GM19239 (cell line): ENCODE results near the gene TRAPPC5.

ENCODE experiments used
- DNase-seq: peaks from one replicate; pipeline ENCODE4 v3.0.0; 2011; ENCODE audit warnings: low spot score; ENCODE audit not compliant: insufficient read length
- FAIRE-seq: peaks from 2 replicates; lab custom pipeline; 2011; peaks lifted over from hg19 to GRCh38; lab: Jason Lieb, UNC

The TRAPPC5 gene

DNA sequence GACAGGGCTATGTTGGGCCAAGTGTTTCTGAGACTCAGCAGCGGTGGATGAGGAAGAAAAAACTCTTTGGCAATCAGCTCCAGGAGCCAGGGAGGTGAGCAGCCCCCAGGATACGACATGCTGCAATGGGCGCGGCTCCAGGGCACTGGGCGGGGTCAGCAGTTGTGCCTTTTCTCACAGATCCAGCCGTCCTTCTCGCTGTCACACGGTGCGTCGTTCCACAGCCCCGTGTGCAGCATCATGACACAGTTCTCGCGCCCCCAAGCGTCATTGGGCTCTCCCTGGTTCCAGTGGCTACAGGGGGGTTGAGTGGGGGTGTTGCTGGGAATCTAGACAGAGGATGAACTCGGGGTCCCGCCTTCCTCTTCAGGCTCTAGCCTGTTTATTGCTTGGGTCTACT, 48.6 kb downstream of the TRAPPC5 start:
- no peak for DNase-seq
- no peak for FAIRE-seq

DNA sequence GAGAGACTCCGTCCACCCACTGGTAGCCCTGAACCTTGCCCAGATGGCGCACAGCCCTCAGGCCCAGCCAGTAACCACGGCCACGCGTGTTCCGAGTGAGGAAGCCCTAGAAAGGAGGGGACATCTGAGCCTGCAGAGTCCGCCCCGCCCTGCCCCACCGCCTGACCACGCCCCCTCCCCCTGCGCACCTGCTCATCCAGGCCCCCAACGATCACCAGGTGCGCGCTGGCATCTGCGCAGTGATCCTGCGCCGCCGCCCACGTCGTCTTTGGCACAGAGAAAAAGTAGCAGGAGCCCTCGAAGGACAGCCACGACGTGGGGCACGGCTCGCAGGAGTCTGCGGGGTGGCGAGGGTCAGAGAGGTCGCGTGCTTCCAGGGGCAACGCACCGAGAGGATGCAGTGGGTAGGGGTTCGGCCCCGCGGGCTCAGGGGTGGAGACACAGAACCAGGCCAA, 49.2 kb downstream of the TRAPPC5 start:
- DNase-seq: no peak
- no peak for FAIRE-seq

DNA sequence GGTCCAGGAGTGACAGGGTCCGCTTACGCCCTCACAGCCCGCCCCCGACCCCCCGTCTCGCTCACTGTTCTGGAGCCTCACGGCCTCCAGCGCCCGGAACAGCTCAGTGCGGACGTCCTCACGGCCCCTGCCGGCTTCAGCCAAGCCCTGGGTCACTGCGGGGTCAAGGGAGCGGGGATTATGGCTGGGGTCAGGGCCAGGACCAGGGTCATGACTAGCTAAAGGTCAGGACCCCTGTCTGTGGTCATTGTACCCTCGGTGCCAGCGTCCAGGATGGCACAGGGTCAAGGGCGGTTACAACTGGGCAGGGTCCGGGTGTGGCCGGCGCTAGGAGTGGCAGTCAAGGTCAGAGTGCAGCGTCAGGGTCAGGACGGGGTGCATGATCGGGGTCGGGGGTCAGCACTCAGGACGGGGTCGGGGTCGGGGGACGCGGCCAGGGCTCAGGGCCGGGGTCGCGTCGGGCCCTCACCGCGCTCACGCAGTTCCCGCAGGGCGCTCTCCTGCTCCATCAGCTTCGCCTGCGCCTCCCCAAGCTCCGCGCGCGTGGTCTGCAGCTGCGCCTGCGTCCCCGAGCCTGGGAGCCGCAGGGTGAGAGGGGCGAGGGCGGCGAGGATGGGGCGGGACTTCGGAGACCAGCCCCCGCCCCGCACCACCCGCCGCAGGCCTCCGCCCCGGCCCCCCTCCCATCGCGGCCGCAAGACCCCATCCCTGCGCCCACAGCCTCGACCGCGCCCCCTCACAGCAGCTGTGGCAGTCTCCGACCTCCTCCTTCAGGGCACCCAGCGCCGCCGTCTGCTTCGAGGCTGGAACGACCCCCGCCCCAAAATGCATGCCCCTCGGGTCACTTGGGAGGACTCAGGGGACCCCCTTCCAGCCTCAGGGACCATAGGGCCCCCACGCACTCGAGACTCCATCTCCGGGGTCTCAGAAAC, 49.9 kb downstream of the TRAPPC5 start:
- FAIRE-seq (no peak), DNase-seq (no peak)

DNA sequence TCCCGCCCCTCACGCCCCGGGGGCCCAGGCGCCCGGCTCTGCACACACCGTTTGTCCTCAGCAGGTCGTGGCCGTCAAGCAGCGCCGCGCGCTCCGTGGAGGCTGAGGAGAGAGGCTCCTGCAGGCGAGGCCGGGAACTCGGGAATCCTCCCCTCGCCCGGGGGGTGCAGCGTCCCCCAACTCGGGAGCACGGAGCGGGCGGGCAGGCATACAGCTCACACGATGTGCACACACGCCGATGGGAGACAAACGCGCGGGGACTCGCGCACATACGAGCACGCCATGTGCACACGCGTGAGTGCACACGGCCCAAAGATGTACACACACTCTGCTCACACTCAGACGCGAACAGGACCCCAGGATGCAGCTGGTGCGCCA, 50.6 kb downstream of the TRAPPC5 start:
- FAIRE-seq: no peak

DNA sequence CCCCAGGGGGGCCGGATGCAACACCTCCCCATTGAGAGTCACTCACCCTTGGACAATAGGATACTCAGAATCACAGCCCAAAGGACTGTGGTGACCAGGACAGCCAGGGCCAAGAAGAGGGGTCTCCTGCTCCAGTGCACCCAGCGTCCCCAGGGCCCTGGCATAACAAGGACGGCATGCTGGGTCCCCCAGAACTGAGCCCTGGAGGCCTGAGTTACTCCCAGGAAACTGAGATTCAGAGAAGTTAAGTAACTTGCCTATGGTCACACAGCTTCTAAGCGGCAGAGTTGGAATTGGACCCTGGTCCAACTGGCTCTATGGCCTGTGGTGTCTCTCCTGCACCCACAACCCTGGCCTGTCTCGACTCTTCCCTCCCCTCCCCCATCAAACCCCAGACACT, 51.0 kb downstream of the TRAPPC5 start:
- no peak for DNase-seq
- FAIRE-seq: no peak

More for the DNA sequence above, 50.6 kb downstream of the TRAPPC5 start:
- no peak for DNase-seq

DNA sequence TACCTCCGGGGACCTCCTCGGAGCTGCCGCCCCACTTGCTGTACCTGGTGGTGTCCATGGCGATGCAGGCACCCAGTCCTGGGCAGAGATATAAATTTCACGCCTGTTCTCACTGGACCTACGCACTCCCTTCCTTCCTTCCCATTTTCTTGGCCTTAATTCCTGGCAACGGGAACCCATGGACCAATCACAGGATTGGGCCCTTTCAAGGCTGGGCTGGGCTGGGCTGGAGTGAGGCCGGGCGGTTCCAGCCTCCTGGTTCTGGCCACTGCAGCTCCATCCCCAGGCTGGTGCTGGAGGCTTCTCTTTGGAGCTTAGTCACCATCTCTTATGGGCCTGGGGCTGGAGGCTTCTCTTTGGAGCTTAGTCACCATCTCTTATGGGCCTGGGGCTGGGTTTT, 51.4 kb downstream of the TRAPPC5 start, which contains the start of gene CLEC4G:
CLEC4G (minus strand) TSS at position 66 of the 400 bp plus-strand sequence; CDS start at position 58, 8 bp downstream.
- no peak for DNase-seq
- no peak for FAIRE-seq

DNA sequence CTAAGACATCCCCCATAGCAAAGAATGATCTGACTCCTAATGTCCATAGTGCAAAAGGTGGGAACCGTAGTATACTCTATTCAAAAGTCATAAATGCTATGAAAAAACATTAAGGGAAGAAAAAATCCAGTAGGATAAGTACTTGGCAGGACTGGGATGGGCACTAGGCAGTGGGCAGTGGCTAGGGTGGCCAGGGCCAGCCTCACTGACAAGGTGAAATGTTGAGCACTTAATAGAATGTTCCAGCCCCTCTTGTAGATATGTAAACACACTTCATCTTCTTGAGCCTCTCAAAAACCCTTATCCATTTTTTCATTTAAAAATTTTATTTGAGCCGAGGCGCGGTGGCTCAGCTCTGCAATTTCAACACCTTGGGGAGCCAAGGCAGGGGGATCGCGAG, 52.7 kb downstream of the TRAPPC5 start:
- DNase-seq (no peak), FAIRE-seq (no peak)

DNA sequence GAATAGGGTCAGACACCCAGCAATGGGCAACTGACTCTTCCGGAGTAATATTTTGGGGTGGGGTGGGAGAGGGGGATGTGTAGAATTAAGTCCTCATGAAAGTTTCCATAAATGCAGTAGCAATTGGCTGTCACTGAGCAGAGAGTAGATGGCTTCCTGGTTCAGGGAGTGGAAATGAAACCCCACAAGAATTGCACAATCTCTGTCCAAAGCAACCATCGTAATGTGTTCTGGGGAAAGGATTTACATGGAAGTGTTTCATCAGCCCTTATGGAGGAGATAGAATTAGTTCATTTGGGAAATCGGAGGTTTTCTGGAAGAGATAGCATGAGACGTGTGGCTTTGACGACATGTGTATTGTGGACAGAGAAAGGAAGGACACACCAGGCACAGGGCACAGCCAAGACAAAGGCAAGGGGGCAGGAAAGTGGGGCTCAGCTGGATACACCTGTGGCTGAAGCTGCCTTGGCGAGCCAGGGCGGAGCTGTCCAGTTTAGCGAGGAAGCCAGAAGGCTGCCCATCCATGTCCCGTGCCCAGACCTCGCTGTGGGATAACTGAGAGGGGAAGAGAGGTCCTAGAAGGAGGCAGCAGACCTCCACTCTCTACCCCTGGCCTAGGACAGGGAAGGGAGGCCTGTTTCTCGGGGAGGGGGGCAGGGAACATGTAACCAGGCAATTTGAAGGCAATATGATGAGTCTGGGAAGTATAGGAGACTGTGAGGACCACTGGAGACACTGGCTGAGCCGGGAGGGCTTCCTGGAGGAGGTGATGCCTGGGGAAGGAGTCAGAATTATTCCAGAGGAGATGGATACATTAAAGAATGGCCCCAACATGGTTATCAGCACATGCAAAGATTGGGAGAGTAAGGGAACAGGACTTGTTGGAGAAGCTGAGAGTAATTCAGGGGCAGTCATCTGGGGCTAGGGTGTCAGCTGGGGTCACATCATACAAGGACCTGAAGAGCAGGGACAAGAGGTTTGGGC, 53.9 kb downstream of the TRAPPC5 start:
- DNase-seq: no peak
- FAIRE-seq: no peak

DNA sequence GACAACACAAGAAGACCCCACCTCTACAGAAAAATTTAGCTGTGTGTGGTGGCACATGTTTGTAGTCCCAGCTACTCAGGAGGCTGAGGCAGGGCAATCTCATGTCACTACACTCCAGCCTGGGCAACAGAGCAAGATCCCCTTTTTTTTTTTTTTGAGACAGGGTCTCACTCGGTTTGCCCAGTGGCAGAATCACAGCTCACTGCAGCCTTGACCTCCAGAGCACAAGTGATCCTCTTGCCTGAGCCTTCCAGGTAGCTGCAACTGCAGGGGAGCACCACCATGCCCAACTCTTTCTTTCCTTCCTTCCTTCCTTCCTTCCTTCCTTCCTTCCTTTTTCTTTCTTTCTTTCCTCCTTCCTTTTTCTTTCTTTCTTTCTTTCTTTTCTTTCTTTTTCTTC, 55.5 kb downstream of the TRAPPC5 start:
- DNase-seq (no peak), FAIRE-seq (no peak)

DNA sequence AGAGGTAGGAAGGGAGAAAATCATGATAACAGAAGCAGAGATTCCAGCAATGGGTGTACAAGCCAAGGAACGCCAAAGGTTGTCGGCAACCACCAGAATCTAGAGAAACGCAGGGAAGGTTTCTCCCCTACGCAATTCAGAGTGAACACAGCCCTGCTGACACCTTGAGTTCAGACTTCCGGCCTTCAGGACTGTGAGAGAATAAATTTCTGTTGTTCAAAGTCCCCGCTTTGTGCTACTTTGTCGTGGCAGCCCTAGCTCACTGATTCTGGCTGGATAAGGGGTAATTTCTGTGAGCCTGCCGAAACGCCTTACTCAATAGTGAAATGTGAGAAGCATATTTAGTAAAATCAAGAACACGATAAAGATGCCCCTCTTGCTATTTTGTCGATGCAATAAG, 56.6 kb downstream of the TRAPPC5 start:
- FAIRE-seq: no peak
- DNase-seq: no peak
